Natural killer cell (primary cell): ENCODE data around the gene ATP5PD. TPM values are rescaled to one million over a fixed set of nuclear protein-coding genes. Genes with fewer than 3 reads are reported as not detected.

Experiments used
- ATAC-seq, 3 donors: fragments of 150-1000 bp in 2 of 3; fragments of 200-7000 bp in 1 of 3; cut with Tn5 transposase; 1 replicate in 1 of 3; 2 replicates in 2 of 3; pipeline ENCODE4 v1.10.0; 2021; ENCODE audit warnings: mild to moderate bottlenecking in 2 of 3, moderate library complexity in 2 of 3
- DNase-seq, 2 donors: peaks; one replicate each; pipeline versions ENCODE4 v3.0.0 to v3.0.0-alpha.2; 2013 to 2021; ENCODE audit warnings: mixed read lengths in 1 of 2
- H3K27ac ChIP-seq: one replicate; pipeline ENCODE4 v1.5.1; 2013; ENCODE audit warnings: mild to moderate bottlenecking, low read length
- H3K27me3 ChIP-seq: one replicate; pipeline ENCODE4 v1.6.1; 2013; ENCODE audit warnings: low read length; ENCODE audit not compliant: control insufficient read depth, insufficient read depth
- H3K36me3 ChIP-seq: one replicate; pipeline ENCODE4 v1.6.1; 2013; ENCODE audit warnings: low read length; ENCODE audit not compliant: control insufficient read depth, insufficient read depth
- H3K4me1 ChIP-seq: one replicate; pipeline ENCODE4 v1.6.1; 2013; ENCODE audit warnings: low read length; ENCODE audit not compliant: control insufficient read depth, insufficient read depth
- H3K4me3 ChIP-seq: one replicate; pipeline ENCODE4 v1.5.1; 2013; ENCODE audit warnings: low read length
- H3K9me3 ChIP-seq: one replicate; pipeline ENCODE4 v1.6.1; 2013; ENCODE audit warnings: low read length; ENCODE audit not compliant: control insufficient read depth, insufficient read depth
- H3K27ac Mint-ChIP-seq, 2 donors: one replicate each; pipeline ENCODE4 v1.8.0; 2022; ENCODE audit warnings: mild to moderate bottlenecking in 2 of 2, mixed read lengths in 2 of 2, moderate library complexity in 1 of 2
- H3K27me3 Mint-ChIP-seq, 2 donors: one replicate each; pipeline ENCODE4 v1.8.0; 2022; ENCODE audit warnings: low read depth in 2 of 2, mixed read lengths in 2 of 2
- H3K36me3 Mint-ChIP-seq: one replicate; pipeline ENCODE4 v1.8.0; 2022; ENCODE audit warnings: mixed read lengths
- H3K4me1 Mint-ChIP-seq, 2 donors: one replicate each; pipeline ENCODE4 v1.8.0; 2022; ENCODE audit warnings: mixed read lengths in 2 of 2
- H3K4me3 Mint-ChIP-seq: one replicate; pipeline ENCODE4 v1.8.0; 2022; ENCODE audit warnings: mild to moderate bottlenecking, moderate library complexity, mixed read lengths
- H3K9me3 Mint-ChIP-seq, 2 donors: one replicate each; pipeline ENCODE4 v1.8.0; 2022; ENCODE audit warnings: mixed read lengths in 2 of 2
- CTCF ChIP-seq: fragments of 200-600 bp; IDR thresholded peaks from one replicate; pipeline ENCODE4 v1.8.0; 2022; ENCODE audit warnings: antibody characterized with exemption
- WGBS: methylation state at CpG from one replicate; pipeline ENCODE4 v1.1.7; 2013; ENCODE audit warnings: missing lambda C conversion rate; ENCODE audit not compliant: insufficient coverage; 5-methylcytosine and 5-hydroxymethylcytosine counted together
- intact Hi-C: fragments of 100-400 bp; cut with micrococcal nuclease; formaldehyde crosslinking; loops from one replicate; pipeline ENCODE4 v1.14.2; 2022
- total RNA-seq, 4 donors: library from RNA; stranded (reverse); fragments of 120-200 nt in 1 of 4; gene quantifications; one replicate each; pipeline versions ENCODE4 v1.2.3 to v1.2.4, GENCODE V29; 2013 to 2022

Gene ATP5PD
- 10 to 100 TPM; 74.7 to 96.3 (median 75.2) TPM for total RNA-seq
- 158 TPM for total RNA-seq (2013)

- no peaks in the 10 kb centered on the region for H3K9me3 Mint-ChIP-seq
- WGBS: under 1% methylated on average over 72 of the region's 72 CpGs
- peak within 1 kb of the TSS; percentile 81 for H3K27ac ChIP-seq
- H3K9me3 ChIP-seq: no peaks in the 10 kb centered on the region
- peaks cover 11% of the 10 kb centered on the region for H3K36me3 ChIP-seq
- H3K4me1 ChIP-seq: peaks cover 19% of the 10 kb centered on the region
- peaks cover 33 to 34% of the 10 kb centered on the region in 2 donors for H3K4me1 Mint-ChIP-seq
- peak within 1 kb of the TSS; percentile 97 for H3K4me3 Mint-ChIP-seq
- no peaks in the 10 kb centered on the region for H3K27me3 Mint-ChIP-seq
- no peaks in the 10 kb centered on the region for H3K27me3 ChIP-seq
- DNase-seq: peak; percentile 92 to 96
- H3K36me3 Mint-ChIP-seq: no peaks in the 10 kb centered on the region
- ATAC-seq: peak; percentile 93 to 99 (median 95)
- no peak for TF ChIP-seq CTCF
- intact Hi-C loops: loop anchor here (2.0 kb wide), 1 partner anchor 34 kb away; the partner anchor contains the start of gene MRPL58
- H3K4me3 ChIP-seq: peak within 1 kb of the TSS; percentile 92
- H3K27ac Mint-ChIP-seq: peak within 1 kb of the TSS; percentile 94 to 98
These were observed at the start of gene ATP5PD, which contains the start of gene KCTD2 for GRCh38 chr17:75046407-75047289. Gene ATP5PD, minus strand, starts transcription at chr17:75046969. Its CDS starts 4,319 bp downstream, at chr17:75042650. Gene KCTD2, plus strand, starts transcription at chr17:75047225. Its CDS starts 26 bp downstream, at chr17:75047251.

GRCh38 chr17:75096082-75096625 is 49.4 kb upstream of the ATP5PD start:
- Histone ChIP-seq H3K27me3 (no peaks in the 10 kb centered on the region), H3K4me1 (peaks cover 4% of the 10 kb centered on the region), H3K36me3 (no peaks in the 10 kb centered on the region), H3K9me3 (no peaks in the 10 kb centered on the region), H3K4me3 (no peak overlapping the region), H3K27ac (no peak overlapping the region)
- no peak overlapping the region for H3K27ac Mint-ChIP-seq
- ATAC-seq (peak; percentile 31 to 81 (median 43)), DNase-seq (no peak)
- TF ChIP-seq CTCF: no peak
- H3K4me1 Mint-ChIP-seq: peaks cover 0 to 16% of the 10 kb centered on the region in 2 donors
- no peaks in the 10 kb centered on the region for H3K27me3 Mint-ChIP-seq
- WGBS: 43% methylated on average over 14 of the region's 14 CpGs
- H3K9me3 Mint-ChIP-seq: no peaks in the 10 kb centered on the region
- H3K4me3 Mint-ChIP-seq: no peak overlapping the region
- H3K36me3 Mint-ChIP-seq: no peaks in the 10 kb centered on the region
- intact Hi-C loops: no loop called here

DNA sequence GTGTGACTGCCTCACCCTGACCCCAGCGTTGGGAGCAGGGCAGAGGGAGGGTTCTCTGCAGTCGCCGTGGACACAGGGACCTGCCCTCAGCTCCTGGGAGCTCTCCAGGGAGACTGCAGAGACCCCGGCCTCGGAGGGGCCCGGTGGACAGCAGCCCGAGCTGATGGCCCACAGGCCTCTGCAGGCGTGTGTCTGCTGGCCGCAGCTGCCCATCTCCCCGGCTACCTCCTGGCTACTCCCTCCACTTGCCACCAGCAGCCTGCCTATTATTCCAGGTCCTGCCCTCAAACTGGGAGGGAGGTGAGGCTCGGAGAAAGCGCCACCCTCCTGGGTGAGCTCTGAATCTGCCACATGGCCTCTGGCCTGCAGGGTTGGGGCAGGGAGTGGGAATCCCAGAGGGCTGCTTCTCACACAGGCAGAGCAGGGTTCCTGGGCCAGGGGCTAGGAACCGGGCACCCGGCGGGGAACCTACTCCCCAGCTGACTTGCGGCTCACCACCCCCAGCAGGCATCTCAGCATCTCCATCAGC is 48.2 kb upstream of the ATP5PD start:
- no peak for DNase-seq
- Mint-ChIP-seq H3K36me3 (no peaks in the 10 kb centered on the region), H3K4me1 (peaks cover 0 to 28% of the 10 kb centered on the region in 2 donors), H3K27me3 (no peaks in the 10 kb centered on the region), H3K9me3 (no peaks in the 10 kb centered on the region), H3K27ac (no peak overlapping the region), H3K4me3 (no peak overlapping the region)
- H3K4me3 ChIP-seq: no peak overlapping the region
- TF ChIP-seq CTCF: no peak
- H3K9me3 ChIP-seq: no peaks in the 10 kb centered on the region
- H3K27me3 ChIP-seq: no peaks in the 10 kb centered on the region
- no peak overlapping the region for H3K27ac ChIP-seq
- H3K36me3 ChIP-seq: no peaks in the 10 kb centered on the region
- WGBS: 94% methylated on average over 16 of the region's 16 CpGs
- peaks cover 4% of the 10 kb centered on the region for H3K4me1 ChIP-seq
- ATAC-seq: no peak
- intact Hi-C loops: no loop called here
